Neural cell (in vitro differentiated cells): ENCODE data around the gene TM7SF2.

Experiments
- CTCF ChIP-seq: fragments of 450-650 bp; IDR thresholded peaks from 2 replicates; pipeline ENCODE4 v1.5.1; 2014; ENCODE audit warnings: antibody characterized with exemption, mild to moderate bottlenecking, moderate library complexity; ENCODE audit not compliant: poor library complexity, severe bottlenecking
- EP300 ChIP-seq: fragments of 450-650 bp; conservative IDR thresholded peaks from 2 replicates; pipeline ENCODE4 v1.6.1; 2014; ENCODE audit warnings: antibody characterized with exemption, mild to moderate bottlenecking, moderate library complexity; ENCODE audit not compliant: poor library complexity, severe bottlenecking

GRCh38 chr11:65113839-65114238, 2.2 kb downstream of the TM7SF2 start:
- TF ChIP-seq CTCF (no peak), EP300 (no peak)
